MCF 10A (cell line): ENCODE results near the gene ASTN2. TPM values are rescaled to one million over a fixed set of nuclear protein-coding genes. Genes with fewer than 3 reads are reported as not detected.

Experiments
- BruUV-seq: library from RNA; stranded (reverse); fragments of 400-500 nt; replicated peaks from 2 replicates; lab custom pipeline; 2021; lab: Mats Ljungman, UMichigan
- CTCF ChIA-PET: fragments of 300-600 bp; sonication (Branson Sonifier 250); formaldehyde crosslinking; extraction: SDS; loops from one replicate; lab custom pipeline; 2021; ENCODE audit warnings: antibody characterized with exemption, inconsistent platforms; lab: Yijun Ruan, JAX
- POLR2A ChIA-PET: fragments of 300-600, 350-650 bp; sonication (Branson Sonifier 250); formaldehyde crosslinking; extraction: SDS; loops from one replicate; lab custom pipeline; 2020; ENCODE audit warnings: antibody characterized with exemption, inconsistent platforms; lab: Yijun Ruan, JAX
- DNase-seq: peaks from one replicate; pipeline ENCODE4 v3.0.0-alpha.2; 2018; ENCODE audit not compliant: unreplicated experiment
- H3K27ac Mint-ChIP-seq: one replicate; pipeline ENCODE4 v1.8.0; 2022; ENCODE audit warnings: mild to moderate bottlenecking, low read depth, mixed read lengths; ENCODE audit not compliant: unreplicated experiment
- H3K27me3 Mint-ChIP-seq: one replicate; pipeline ENCODE4 v1.8.0; 2022; ENCODE audit warnings: mixed read lengths; ENCODE audit not compliant: insufficient read depth, unreplicated experiment
- H3K36me3 Mint-ChIP-seq: one replicate; pipeline ENCODE4 v1.8.0; 2022; ENCODE audit warnings: mild to moderate bottlenecking, moderate library complexity, mixed read lengths; ENCODE audit not compliant: insufficient read depth, unreplicated experiment
- H3K4me1 Mint-ChIP-seq: one replicate; pipeline ENCODE4 v1.8.0; 2022; ENCODE audit warnings: mixed read lengths; ENCODE audit not compliant: insufficient read depth, unreplicated experiment
- H3K4me3 Mint-ChIP-seq: one replicate; pipeline ENCODE4 v1.8.0; 2022; ENCODE audit warnings: mild to moderate bottlenecking, moderate library complexity, mixed read lengths; ENCODE audit not compliant: unreplicated experiment
- H3K9me3 Mint-ChIP-seq: one replicate; pipeline ENCODE4 v1.8.0; 2022; ENCODE audit warnings: mixed read lengths; ENCODE audit not compliant: unreplicated experiment
- intact Hi-C: fragments of 100-400 bp; cut with micrococcal nuclease; formaldehyde crosslinking; loops from 2 replicates; pipeline ENCODE4 v1.14.1; 2022
- total RNA-seq: library from RNA; stranded (reverse); gene quantifications from 2 replicates; pipeline ENCODE4 v1.2.3, GENCODE V29; 2022
- TF ChIP-seq, protein P1 (sequence below): fragments of 200-600 bp; IDR thresholded peaks from one replicate; pipeline ENCODE4 v1.8.0; 2022; ENCODE audit warnings: antibody characterized with exemption, mild to moderate bottlenecking; ENCODE audit not compliant: unreplicated experiment

ASTN2 gene
- total RNA-seq, 1 experiment from 2014 or later = 1.8 TPM

DNA sequence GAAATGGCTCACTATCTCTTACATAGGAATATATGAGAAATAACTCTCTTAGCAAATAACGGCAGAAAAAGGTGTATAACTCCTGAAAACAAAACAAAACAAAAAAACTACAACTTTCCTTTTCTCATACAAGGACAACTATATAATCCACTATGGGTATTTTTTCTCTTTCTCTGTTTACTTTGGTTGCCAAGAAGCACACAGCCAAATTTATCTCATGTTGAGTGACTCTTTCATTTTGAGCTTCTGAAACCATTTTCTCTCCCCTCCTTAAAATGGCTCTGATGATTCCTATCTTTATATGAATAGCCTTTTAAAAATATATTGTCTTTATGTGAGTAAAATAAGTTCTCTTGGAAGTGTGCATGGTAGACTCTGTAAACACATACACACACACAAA, 599.0 kb downstream of the ASTN2 start:
- Mint-ChIP-seq H3K4me1 (peaks cover 9% of the 10 kb centered on the region), H3K27me3 (no peaks in the 10 kb centered on the region), H3K27ac (no peak overlapping the region), H3K36me3 (no peaks in the 10 kb centered on the region), H3K9me3 (no peaks in the 10 kb centered on the region), H3K4me3 (no peak overlapping the region)
- no TSS peak for BruUV-seq
- intact Hi-C loops = no loop called here
- DNase-seq = no peak
- TF ChIP-seq, protein P1, sequence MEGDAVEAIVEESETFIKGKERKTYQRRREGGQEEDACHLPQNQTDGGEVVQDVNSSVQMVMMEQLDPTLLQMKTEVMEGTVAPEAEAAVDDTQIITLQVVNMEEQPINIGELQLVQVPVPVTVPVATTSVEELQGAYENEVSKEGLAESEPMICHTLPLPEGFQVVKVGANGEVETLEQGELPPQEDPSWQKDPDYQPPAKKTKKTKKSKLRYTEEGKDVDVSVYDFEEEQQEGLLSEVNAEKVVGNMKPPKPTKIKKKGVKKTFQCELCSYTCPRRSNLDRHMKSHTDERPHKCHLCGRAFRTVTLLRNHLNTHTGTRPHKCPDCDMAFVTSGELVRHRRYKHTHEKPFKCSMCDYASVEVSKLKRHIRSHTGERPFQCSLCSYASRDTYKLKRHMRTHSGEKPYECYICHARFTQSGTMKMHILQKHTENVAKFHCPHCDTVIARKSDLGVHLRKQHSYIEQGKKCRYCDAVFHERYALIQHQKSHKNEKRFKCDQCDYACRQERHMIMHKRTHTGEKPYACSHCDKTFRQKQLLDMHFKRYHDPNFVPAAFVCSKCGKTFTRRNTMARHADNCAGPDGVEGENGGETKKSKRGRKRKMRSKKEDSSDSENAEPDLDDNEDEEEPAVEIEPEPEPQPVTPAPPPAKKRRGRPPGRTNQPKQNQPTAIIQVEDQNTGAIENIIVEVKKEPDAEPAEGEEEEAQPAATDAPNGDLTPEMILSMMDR = no peak
- POLR2A ChIA-PET = no interaction called here
- CTCF ChIA-PET = interaction anchor here (1.9 kb wide), 1 partner anchor 45 kb away, joined by 8 read pairs; no protein-coding TSS in a partner anchor

DNA sequence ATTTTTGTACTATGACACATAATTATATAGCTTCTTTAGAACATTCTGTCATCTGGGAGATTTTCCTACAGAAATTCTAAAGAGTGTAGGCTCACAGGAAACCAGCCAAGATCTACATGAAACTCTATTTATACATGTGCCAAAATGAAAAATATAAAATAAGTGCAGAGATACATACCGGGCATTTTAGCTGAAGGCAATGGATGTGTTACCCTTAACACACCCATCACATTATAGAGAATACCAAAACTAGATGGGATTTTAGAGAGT, 601.9 kb downstream of the ASTN2 start:
- intact Hi-C loops = no loop called here
- Mint-ChIP-seq H3K4me1 (peaks cover 9% of the 10 kb centered on the region), H3K36me3 (no peaks in the 10 kb centered on the region), H3K27ac (no peak overlapping the region), H3K9me3 (no peaks in the 10 kb centered on the region), H3K27me3 (no peaks in the 10 kb centered on the region), H3K4me3 (no peak overlapping the region)
- no peak for DNase-seq
- POLR2A ChIA-PET = no interaction called here
- TF ChIP-seq, protein P1 = no peak
- CTCF ChIA-PET = interaction anchor here (0.6 to 2.0 kb wide), 4 partner anchors 24 to 382 kb away, joined by 3 to 16 read pairs (median 3); no protein-coding TSS in a partner anchor
- BruUV-seq = no TSS peak

GRCh38 chr9:116812231-116813030, 602.4 kb downstream of the ASTN2 start:
- Mint-ChIP-seq H3K27me3 (no peaks in the 10 kb centered on the region), H3K27ac (no peak overlapping the region), H3K9me3 (no peaks in the 10 kb centered on the region), H3K4me3 (no peak overlapping the region), H3K4me1 (peaks cover 9% of the 10 kb centered on the region), H3K36me3 (no peaks in the 10 kb centered on the region)
- ChIA-PET POLR2A (interaction anchor here (0.9 kb wide), 1 partner anchor 245 kb away, joined by 3 read pairs; no protein-coding TSS in a partner anchor), CTCF (interaction anchor here (0.5 to 2.0 kb wide), 5 partner anchors 25 to 381 kb away, joined by 3 to 16 read pairs (median 3); no protein-coding TSS in a partner anchor)
- BruUV-seq = no TSS peak
- no peak for DNase-seq
- TF ChIP-seq, protein P1 = no peak
- intact Hi-C loops = no loop called here

DNA sequence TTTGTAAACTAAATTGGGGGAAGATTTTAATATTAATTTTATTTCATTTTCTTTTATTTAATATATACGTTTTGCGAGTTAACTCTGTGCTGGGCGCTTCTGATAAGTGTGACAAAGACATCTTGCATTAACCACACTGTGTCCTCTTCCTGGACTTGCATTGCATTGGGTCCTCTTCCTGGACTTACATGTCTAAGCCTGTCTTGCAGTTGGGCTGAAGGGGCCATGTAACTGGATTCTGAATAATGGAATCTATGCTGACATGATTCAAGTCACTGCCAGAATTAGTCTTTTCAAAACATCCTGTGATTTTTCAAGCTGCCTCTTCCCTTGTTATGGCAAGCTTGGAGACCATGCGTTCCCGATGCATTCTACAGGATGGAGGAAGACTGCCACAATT, 605.2 kb downstream of the ASTN2 start:
- peaks cover 9% of the 10 kb centered on the region for H3K4me1 Mint-ChIP-seq
- ChIA-PET POLR2A (interaction anchor here (0.6 to 1.5 kb wide), 2 partner anchors 27 to 106 kb away, joined by 3 to 4 read pairs; no protein-coding TSS in a partner anchor), CTCF (interaction anchor here (0.7 to 1.7 kb wide), 3 partner anchors 9 to 41 kb away, joined by 3 to 4 read pairs (median 3); no protein-coding TSS in a partner anchor)
- no peaks in the 10 kb centered on the region for H3K9me3 Mint-ChIP-seq
- no peaks in the 10 kb centered on the region for H3K27me3 Mint-ChIP-seq
- no peak overlapping the region for H3K27ac Mint-ChIP-seq
- TF ChIP-seq, protein P1 = no peak
- H3K4me3 Mint-ChIP-seq = no peak overlapping the region
- intact Hi-C loops = no loop called here
- DNase-seq = no peak
- no peaks in the 10 kb centered on the region for H3K36me3 Mint-ChIP-seq
- no TSS peak for BruUV-seq
